Rectal smooth muscle tissue (tissue), 1 donor: ENCODE results near the gene DPF1.

Source experiments
- H3K27ac ChIP-seq: one replicate; pipeline ENCODE4 v1.7.0; 2013; ENCODE audit warnings: low read depth, low read length, inconsistent platforms
- H3K27me3 ChIP-seq: one replicate; pipeline ENCODE4 v1.7.0; 2013; ENCODE audit warnings: low read length; ENCODE audit not compliant: control insufficient read depth, insufficient read depth
- H3K36me3 ChIP-seq: one replicate; pipeline ENCODE4 v1.7.0; 2013; ENCODE audit warnings: low read length; ENCODE audit not compliant: control insufficient read depth, insufficient read depth
- H3K4me1 ChIP-seq: one replicate; pipeline ENCODE4 v1.7.0; 2013; ENCODE audit warnings: low read length; ENCODE audit not compliant: control insufficient read depth, insufficient read depth
- H3K4me3 ChIP-seq: one replicate; pipeline ENCODE4 v1.7.0; 2013; ENCODE audit warnings: low read length
- H3K9ac ChIP-seq: one replicate; pipeline ENCODE4 v1.7.0; 2013; ENCODE audit warnings: low read length

The DPF1 gene

GRCh38 chr19:38209671-38210457 lies 14.2 kb downstream of the DPF1 start:
- peak overlapping the region; percentile 45 for H3K9ac ChIP-seq
- peak overlapping the region; percentile 37 for H3K27ac ChIP-seq
- no peak overlapping the region for H3K4me3 ChIP-seq
- H3K27me3 ChIP-seq = peaks cover 21% of the 10 kb centered on the region
- peaks cover 2% of the 10 kb centered on the region for H3K36me3 ChIP-seq
- H3K4me1 ChIP-seq = peaks cover 5% of the 10 kb centered on the region

GRCh38 chr19:38209152-38209551 lies 14.9 kb downstream of the DPF1 start:
- H3K36me3 ChIP-seq = peaks cover 2% of the 10 kb centered on the region
- H3K27ac ChIP-seq = no peak overlapping the region
- H3K4me1 ChIP-seq = peaks cover 5% of the 10 kb centered on the region
- peak overlapping the region; percentile 33 for H3K4me3 ChIP-seq
- H3K9ac ChIP-seq = no peak overlapping the region
- H3K27me3 ChIP-seq = peaks cover 21% of the 10 kb centered on the region

DNA sequence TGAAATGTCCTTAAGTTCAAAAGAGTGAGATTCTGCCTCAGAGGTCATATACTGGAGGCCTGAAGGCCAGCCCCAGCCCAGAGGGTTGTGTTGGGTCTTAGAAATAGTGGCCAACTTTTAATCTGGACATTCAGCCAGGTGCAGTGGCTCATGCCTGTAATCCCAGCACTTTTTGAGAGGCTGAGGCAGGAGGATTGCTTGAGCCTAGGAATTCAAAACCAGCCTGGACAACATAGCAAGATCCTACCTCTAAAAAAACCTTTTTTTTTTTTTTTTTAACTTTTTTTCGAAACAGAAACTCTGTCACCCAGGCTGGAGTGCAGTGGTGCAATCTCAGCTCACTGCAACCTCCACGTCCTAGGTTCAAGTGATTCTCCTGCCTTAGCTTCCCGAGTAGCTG lies 15.5 kb downstream of the DPF1 start:
- H3K27ac ChIP-seq = no peak overlapping the region
- no peak overlapping the region for H3K9ac ChIP-seq
- H3K36me3 ChIP-seq = peaks cover 4% of the 10 kb centered on the region
- H3K4me1 ChIP-seq = peaks cover 5% of the 10 kb centered on the region
- H3K4me3 ChIP-seq = no peak overlapping the region
- peaks cover 18% of the 10 kb centered on the region for H3K27me3 ChIP-seq

GRCh38 chr19:38207543-38207942 lies 16.5 kb downstream of the DPF1 start:
- H3K9ac ChIP-seq = no peak overlapping the region
- H3K27me3 ChIP-seq = peaks cover 16% of the 10 kb centered on the region
- peaks cover 8% of the 10 kb centered on the region for H3K36me3 ChIP-seq
- H3K4me1 ChIP-seq = peaks cover 5% of the 10 kb centered on the region
- no peak overlapping the region for H3K4me3 ChIP-seq
- no peak overlapping the region for H3K27ac ChIP-seq

GRCh38 chr19:38206928-38207327 lies 17.1 kb downstream of the DPF1 start:
- Histone ChIP-seq H3K9ac (no peak overlapping the region), H3K36me3 (peaks cover 10% of the 10 kb centered on the region), H3K27me3 (peaks cover 16% of the 10 kb centered on the region), H3K4me1 (peaks cover 5% of the 10 kb centered on the region), H3K27ac (no peak overlapping the region), H3K4me3 (no peak overlapping the region)

- Histone ChIP-seq H3K27ac (no peak overlapping the region), H3K36me3 (peaks cover 10% of the 10 kb centered on the region), H3K4me1 (peaks cover 5% of the 10 kb centered on the region), H3K27me3 (peaks cover 14% of the 10 kb centered on the region), H3K4me3 (no peak overlapping the region), H3K9ac (no peak overlapping the region)
These were observed 17.8 kb downstream of the DPF1 start for GRCh38 chr19:38206006-38206745.

DNA sequence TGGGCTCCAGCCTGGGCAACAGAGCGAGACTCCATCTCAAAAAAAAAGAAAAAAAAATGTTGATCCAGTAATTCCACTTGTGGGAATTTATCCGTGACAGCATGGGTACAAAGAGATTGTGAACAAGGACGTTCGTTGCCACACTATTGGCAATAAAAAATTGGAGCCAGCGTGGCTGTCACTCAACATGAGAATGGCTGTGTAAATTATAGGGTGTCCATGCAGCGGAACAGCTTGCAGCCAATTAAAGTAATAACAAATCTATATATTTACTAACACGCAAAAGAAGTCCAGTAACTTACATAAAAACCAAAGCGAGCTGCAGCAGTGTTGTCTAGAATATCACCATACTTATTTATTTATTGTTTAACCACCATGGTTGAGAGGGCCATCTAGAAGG lies 19.3 kb downstream of the DPF1 start:
- peaks cover 8% of the 10 kb centered on the region for H3K27me3 ChIP-seq
- H3K27ac ChIP-seq = no peak overlapping the region
- no peak overlapping the region for H3K9ac ChIP-seq
- no peak overlapping the region for H3K4me3 ChIP-seq
- H3K36me3 ChIP-seq = peaks cover 10% of the 10 kb centered on the region
- H3K4me1 ChIP-seq = peaks cover 3% of the 10 kb centered on the region

- Histone ChIP-seq H3K36me3 (peaks cover 10% of the 10 kb centered on the region), H3K27ac (no peak overlapping the region), H3K27me3 (peaks cover 1% of the 10 kb centered on the region), H3K4me3 (no peak overlapping the region), H3K4me1 (no peaks in the 10 kb centered on the region), H3K9ac (no peak overlapping the region)
These were observed 19.9 kb downstream of the DPF1 start for GRCh38 chr19:38204096-38204495.

DNA sequence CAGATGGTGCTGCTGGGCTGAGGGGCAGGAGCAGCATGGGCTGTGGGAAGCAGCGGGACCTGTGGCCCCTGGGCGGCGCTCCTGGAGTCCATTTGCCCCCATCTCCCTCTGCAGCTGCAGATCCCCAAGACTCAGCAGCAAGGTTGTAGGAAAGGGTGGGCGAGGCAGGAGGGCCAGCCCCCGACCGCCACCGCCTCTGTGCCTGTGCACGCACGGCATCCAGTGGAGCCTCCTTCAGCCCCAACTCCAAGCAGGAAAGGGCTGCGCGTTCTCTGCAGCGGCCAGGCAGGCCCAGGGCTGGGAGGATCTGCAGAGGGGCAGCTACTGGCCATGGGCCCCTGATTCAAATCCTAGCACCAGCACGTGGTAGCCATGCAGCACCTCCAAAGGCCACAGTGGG lies 20.8 kb downstream of the DPF1 start:
- no peak overlapping the region for H3K4me3 ChIP-seq
- H3K4me1 ChIP-seq = no peaks in the 10 kb centered on the region
- no peak overlapping the region for H3K27ac ChIP-seq
- H3K9ac ChIP-seq = no peak overlapping the region
- H3K27me3 ChIP-seq = no peaks in the 10 kb centered on the region
- peaks cover 10% of the 10 kb centered on the region for H3K36me3 ChIP-seq

GRCh38 chr19:38202504-38202903 lies 21.5 kb downstream of the DPF1 start:
- Histone ChIP-seq H3K4me3 (no peak overlapping the region), H3K36me3 (peaks cover 10% of the 10 kb centered on the region), H3K27ac (no peak overlapping the region), H3K4me1 (no peaks in the 10 kb centered on the region), H3K27me3 (no peaks in the 10 kb centered on the region), H3K9ac (no peak overlapping the region)

DNA sequence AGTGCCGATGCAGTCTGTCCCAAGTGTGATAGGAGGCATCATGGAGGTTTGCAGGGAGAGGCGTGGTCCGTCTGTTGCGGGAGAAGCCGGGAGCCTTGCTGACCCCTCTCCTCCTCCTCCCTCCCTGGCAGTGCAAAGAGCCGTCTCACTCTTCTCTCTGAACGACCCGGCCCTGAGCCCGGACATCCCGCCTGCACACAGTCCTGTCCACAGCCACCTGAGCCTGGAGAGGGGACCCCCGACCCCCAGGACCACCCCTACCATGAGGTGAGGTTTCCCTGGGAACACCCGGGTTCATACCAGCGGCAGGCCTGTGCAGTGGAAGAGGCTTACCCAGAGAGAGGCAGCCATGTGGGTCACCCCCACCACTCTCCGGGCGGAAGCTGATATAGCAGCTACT lies 22.3 kb downstream of the DPF1 start:
- H3K4me3 ChIP-seq = no peak overlapping the region
- H3K27ac ChIP-seq = no peak overlapping the region
- peaks cover 10% of the 10 kb centered on the region for H3K36me3 ChIP-seq
- H3K9ac ChIP-seq = no peak overlapping the region
- H3K27me3 ChIP-seq = no peaks in the 10 kb centered on the region
- H3K4me1 ChIP-seq = no peaks in the 10 kb centered on the region

DNA sequence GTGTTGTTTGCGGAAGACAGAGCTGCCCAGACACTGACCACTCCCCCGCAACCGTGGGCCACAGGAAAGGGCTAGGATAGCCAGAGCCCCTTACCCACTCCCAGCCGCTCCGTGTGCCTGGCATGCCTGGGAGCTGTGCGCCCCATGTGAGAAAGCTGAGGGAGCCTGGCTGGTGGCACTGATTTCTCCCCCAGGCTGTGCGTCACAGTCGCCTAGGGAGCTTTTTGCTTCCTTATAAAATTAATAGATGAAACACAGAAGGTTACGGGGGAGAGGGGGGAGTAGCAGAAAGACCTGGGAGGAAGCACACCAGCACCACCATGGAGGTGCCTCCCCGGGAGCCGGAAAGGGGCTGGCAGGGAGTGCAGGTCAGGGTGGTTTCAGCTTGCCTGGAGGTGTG lies 24.7 kb downstream of the DPF1 start:
- Histone ChIP-seq H3K4me3 (no peak overlapping the region), H3K4me1 (no peaks in the 10 kb centered on the region), H3K36me3 (peaks cover 8% of the 10 kb centered on the region), H3K9ac (no peak overlapping the region), H3K27ac (no peak overlapping the region), H3K27me3 (no peaks in the 10 kb centered on the region)
